ENCODE measurements around the gene MOCOS. TPM values are rescaled to one million over a fixed set of nuclear protein-coding genes. Genes with fewer than 3 reads are reported as not detected.

Gene MOCOS
- total RNA-seq, 2 donors from 2014 or later, result 5.6 to 5.7 TPM

- no peak for ATAC-seq
- intact Hi-C loops (cut with DNase I, micrococcal nuclease), result no loop called here
- DNase-seq, result no peak
Measured at GRCh38 chr18:36294031-36294430, 106.7 kb downstream of the MOCOS start.

DNA sequence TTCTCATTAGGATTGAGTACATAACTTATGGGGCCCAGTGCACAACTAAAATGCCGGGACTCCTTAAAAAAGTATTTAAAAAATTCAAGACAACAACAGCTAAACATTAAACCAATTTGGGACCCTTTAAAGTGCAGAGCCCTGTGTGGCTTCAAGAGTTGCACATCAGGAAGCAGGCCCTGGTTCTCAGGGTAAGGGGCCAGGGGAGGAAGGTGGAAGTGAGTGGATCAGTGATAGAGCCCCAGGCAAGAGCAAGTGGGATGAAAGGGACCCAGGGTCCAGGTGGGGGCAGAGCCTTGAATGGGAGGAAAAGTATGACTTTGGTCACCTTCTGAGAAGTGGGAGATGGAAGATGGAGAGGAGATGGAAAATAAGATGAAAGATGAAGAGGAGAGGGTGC, 107.9 kb downstream of the MOCOS start:
- intact Hi-C loops (cut with DNase I, micrococcal nuclease), result no loop called here
- ATAC-seq, result no peak
- no peak for DNase-seq

DNA sequence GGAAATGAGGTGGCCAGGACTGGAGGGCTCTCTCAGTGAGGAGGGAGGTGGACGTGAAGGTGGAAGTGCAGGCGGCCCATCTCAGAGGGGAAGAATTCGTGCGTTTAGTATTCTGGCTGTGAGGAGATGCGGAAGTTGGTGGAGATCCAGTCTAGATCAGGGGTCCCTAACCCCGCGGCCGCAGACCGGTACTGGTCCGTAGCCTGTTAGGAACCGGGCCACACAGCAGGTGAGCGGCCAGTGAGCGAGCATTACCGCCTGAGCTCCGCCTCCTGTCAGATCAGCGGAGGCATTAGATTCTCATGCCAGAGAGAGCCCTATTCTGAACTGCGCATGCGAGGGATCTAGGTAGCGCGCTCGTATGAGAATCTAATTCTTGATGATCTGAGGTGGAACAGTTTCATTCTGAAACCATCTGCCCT, 108.6 kb downstream of the MOCOS start:
- DNase-seq (no peak), ATAC-seq (no peak)
- intact Hi-C loops (cut with DNase I, micrococcal nuclease), result no loop called here

- peak; percentile 31 to 38 for DNase-seq
- peak; percentile 65 for ATAC-seq
- intact Hi-C loops (cut with DNase I, micrococcal nuclease), result no loop called here
Measured at GRCh38 chr18:36296650-36297416, 109.5 kb downstream of the MOCOS start.

DNA sequence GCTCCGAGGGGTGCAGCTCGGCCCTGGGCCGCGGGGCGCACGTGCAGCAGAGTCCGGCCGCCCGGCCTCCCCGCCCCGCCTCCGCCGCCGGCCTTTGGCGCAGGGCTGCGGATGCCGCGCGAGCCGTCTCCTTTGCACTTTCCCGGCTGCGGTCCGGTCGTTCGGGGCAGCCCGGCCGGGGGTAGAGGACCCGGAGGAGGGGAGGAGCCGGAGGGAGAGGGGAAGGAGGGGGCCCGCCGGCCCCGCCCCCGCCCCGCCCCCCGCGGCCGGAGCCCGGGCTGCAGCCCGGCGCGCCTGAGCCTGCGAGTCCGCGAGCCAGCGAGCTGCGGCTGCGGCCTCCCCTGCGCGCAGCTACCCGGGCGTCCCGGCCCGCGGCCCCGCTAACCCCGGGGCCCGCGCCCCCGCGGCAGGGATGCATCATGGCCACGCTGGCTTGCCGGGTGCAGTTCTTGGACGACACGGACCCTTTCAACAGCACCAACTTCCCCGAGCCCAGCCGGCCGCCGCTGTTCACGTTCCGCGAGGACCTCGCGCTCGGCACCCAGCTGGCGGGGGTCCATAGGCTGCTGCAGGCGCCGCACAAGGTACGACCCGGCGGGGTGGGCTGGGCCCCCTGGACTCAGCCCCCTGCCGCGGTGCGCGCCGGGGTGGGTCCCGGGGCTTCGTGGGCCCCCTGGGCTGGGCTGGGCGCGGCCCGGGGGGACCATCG, 110.3 kb downstream of the MOCOS start, which contains the start of gene FHOD3:
Gene FHOD3, plus strand, starts transcription at position 297 of the 709 bp plus-strand sequence. Its CDS starts 123 bp downstream, at position 420.
- DNase-seq (peak; percentile 38), ATAC-seq (peak; percentile 76)
- intact Hi-C loops (cut with DNase I, micrococcal nuclease), result no loop called here

DNA sequence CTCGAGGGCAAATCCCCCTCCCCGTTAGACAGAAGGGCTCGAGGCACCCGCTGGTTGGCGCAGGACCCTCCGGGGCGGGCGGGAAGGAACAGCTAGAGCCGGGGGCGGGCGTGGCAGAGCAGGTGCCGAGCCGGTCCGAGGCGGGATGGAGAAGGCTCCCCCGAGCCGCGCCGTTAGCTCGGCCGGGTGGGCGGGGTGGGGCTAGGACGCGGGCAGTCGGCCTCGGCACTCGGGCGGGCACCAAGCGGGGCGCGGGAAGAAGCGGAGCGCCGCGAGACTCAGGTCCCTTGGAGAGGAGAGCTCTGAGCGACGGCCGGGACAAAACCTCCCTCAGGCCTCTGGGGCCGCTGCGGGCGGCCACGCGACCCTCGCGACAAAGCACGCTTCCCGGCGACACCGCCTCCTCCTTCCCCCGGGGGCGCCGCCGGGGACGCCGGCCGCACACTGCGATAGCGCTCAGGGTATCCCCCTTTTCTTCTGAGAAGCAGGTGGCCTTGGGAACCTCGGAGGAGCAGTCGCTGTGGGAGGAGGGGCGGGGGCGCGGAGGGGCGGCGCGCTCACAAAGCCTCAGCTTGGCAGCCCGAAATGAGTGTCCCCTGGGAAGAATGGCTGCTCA, 110.9 kb downstream of the MOCOS start:
- intact Hi-C loops (cut with DNase I, micrococcal nuclease), result no loop called here
- ATAC-seq, result peak; percentile 28
- no peak for DNase-seq

GRCh38 chr18:36299015-36299414, 111.7 kb downstream of the MOCOS start:
- no peak for DNase-seq
- no peak for ATAC-seq
- intact Hi-C loops (cut with DNase I, micrococcal nuclease), result no loop called here

DNA sequence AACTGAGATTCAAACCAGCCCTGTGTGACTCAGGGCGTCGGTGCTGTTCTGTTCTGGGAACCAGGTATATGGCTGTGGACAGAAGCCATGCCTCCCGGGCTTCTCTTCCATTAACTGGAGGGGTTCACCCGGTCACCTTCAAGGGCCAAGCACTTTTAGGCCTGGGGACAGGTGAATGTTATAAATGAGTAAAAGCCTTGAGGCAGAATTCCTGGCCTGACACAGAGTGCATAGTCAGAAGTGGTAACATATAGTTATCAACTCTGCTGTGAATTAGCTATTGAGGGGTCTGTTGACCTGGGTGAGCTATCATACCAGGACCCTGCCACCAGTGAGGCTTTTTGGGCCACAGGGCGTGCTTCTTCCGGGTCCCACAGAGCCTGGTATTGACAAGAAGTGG, 112.9 kb downstream of the MOCOS start:
- intact Hi-C loops (cut with DNase I, micrococcal nuclease), result no loop called here
- DNase-seq (no peak), ATAC-seq (no peak)

DNA sequence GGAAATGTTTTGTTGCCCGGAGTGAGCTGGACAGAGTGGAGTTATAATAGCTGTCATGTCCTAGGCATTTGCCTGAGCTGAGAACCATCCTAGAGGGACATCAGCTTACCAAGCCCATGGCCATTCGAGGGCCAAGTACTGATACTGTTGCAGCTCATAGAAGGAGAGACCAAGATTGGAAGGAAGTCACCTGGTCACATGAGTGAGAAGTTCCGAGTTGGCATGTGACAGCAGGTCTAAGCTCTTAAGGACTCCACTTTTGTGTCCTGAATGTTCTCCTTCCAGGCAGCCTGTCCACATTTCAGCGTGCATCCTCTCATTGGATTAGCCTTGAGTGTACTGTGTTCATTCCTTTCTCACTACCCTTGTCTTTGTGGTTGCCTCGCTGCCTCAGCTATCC, 114.6 kb downstream of the MOCOS start:
- DNase-seq (no peak), ATAC-seq (no peak)
- intact Hi-C loops (cut with DNase I, micrococcal nuclease), result no loop called here

- intact Hi-C loops (cut with DNase I, micrococcal nuclease), result no loop called here
Measured at GRCh38 chr18:36302676-36303075, 115.4 kb downstream of the MOCOS start.

DNA sequence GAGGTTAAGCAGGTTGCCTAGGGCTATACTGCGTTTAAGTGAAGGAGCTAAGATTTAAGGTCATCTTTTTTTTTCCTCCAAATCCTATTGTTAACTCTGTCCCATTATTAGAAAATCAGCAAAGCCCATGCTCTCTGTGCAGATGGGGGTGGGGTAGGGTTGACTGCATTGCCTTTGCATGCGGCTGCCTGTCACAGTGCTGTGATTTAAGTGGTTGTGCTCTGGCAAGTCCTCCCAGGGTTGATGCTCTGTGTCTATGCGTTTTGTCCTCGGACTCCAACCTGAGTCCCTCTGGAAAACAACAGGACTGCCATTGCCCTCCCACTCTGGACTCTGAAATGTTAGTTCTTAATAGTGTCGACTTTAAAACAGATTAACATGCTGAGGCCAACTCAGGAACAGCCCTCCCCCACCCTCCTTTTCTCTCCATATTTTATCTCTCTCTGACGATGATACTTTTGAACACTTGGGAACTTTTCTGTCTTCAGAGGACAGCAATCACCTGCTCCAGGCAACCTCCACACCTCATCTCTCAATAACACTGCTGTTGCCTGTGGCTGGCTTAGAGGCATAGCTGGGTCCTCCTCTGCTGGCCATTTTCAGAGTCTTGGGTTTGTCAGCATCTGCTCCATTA, 116.0 kb downstream of the MOCOS start:
- DNase-seq (no peak), ATAC-seq (no peak)
- intact Hi-C loops (cut with DNase I, micrococcal nuclease), result no loop called here

More at GRCh38 chr18:36302676-36303075, 115.4 kb downstream of the MOCOS start:
- ATAC-seq (no peak), DNase-seq (no peak)

DNA sequence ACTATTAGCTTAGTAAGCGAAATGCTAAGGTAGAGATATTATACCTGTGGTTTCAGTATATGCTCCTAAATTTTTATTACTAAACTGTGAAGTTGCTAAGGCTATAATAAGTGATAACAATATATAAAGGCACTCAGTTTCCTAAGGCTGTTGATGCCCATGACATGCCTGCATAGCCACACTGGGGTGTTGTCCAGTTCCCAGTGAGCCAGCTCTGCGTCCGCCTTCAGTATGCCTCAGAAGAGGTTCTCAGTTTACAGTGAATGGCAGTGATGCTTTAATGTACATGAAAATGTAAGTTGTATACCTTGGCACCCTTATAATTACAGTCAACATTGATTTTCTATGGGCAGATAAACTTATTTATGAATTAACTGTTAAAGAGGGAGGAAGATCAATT, 117.4 kb downstream of the MOCOS start:
- no peak for DNase-seq
- no peak for ATAC-seq
- intact Hi-C loops (cut with DNase I, micrococcal nuclease), result no loop called here

GRCh38 chr18:36305375-36305774, 118.1 kb downstream of the MOCOS start:
- no peak for DNase-seq
- intact Hi-C loops (cut with DNase I, micrococcal nuclease), result no loop called here
- no peak for ATAC-seq

GRCh38 chr18:36307513-36307912, 120.2 kb downstream of the MOCOS start:
- DNase-seq, result no peak
- no peak for ATAC-seq
- intact Hi-C loops (cut with DNase I, micrococcal nuclease), result no loop called here

DNA sequence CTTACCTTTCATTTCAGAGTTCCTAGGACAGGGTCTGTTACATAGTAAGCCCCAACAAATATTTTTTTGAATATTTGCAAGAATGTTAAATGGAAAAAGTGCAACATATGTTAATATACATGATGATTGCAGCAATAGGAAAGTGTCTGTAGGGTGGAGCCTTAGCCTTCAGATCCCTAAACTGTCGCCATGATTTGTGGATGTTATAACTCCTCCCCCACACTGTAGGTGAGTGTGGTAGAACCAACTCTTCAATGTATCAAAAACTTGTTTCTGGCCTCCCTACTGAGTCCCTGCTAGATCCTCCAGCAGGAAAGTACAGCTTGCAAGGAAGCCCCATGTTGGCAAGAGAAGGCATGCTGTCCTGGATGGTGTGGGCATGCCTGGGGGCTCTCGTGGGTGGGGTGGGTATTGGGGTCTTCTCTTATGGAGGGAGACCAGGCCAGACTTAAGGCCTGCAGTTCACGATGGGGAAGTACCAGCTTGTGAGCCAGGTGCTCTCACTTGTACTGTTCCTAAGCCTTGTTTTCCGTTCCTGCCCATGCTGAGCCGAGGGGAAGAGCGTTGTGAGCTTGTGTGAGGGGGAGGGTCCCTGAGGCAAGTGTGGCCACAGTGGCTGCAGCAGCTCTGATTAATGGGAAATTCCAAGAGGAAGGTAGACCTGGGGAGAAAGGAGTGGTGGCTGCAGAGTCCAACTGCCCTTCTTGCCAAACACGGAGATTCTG, 121.6 kb downstream of the MOCOS start:
- DNase-seq (no peak), ATAC-seq (no peak)
- intact Hi-C loops (cut with DNase I, micrococcal nuclease), result no loop called here

DNA sequence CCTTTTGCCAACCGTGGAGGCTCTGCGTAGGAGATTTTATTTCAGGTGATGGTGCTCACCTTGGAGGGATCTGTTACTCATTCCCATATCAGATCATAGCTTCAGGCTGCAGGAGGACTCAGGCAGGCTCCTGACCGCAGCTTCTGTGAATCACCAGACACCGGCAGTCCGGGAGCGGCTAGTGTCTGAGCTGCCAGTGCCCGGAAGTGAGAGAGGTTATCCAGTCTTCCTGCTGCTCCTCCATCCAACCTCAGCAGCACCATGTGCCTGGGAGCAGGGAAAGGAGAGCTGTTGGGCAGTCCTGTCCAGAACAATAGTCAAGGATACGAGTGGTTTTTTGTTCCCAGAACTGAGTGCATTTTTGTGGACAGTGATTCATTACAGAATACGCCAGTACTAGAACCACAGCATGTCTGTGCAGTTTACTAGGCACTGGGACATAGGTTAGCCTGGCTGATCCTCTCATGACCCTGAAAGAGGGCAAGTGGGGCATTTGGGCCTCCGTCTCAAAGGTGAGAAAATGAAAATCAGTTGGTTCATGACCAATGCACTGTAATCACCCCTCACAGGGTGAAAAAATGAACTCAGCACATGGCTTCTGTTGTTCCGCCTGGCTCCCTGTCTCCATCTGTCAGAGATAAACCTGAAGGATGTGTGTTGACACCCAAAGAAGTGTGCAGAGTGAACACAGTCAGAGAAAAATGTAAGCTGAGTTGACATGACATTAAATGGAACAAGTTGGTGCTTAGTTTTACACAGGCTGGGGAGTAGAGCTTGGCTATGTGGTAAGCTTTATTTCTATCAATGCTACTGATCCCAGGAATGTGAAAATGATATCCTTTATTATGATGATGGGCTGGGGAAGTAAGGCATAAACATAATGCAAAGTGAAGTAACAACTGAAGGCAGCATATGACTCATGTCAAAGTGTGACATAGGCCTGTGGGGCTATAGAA, 122.4 kb downstream of the MOCOS start:
- ATAC-seq (no peak), DNase-seq (no peak)
- intact Hi-C loops (cut with DNase I, micrococcal nuclease), result no loop called here

DNA sequence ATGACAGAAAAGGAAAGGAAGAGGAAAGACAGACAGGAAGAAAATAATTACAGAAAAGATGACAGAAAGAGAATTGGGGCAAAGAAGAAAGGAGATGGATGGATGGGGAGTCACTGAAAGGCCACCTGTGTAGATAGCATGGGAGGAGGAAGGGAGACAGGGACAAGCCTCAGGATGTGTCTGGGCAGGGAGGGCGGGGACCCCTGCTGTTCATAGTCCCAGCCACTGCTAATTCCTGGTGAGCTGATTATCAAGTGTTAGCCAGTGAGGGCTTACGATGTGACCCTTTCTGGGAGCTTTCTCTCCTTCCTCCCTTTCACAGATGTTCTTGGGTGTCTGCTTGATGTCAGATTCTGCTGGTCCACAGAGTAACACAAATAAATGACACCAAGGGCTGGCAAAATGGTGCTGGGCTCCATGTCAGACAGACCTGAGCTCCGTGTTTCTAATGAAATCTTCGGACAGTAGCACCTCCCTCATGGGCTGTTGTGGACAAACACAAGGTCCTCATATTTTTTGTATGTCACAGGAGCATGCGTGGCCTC, 123.8 kb downstream of the MOCOS start:
- intact Hi-C loops (cut with DNase I, micrococcal nuclease), result no loop called here
- ATAC-seq, result no peak

More for the DNA sequence above, 123.8 kb downstream of the MOCOS start:
- no peak for DNase-seq

Data from left colon (tissue), 2 donors.